ENCODE data around the gene GSG1L. TPM values are rescaled to one million over a fixed set of nuclear protein-coding genes. Genes with fewer than 3 reads are reported as not detected.

The GSG1L gene
- total and polyA plus RNA-seq, 4 donors, result 0.14 to 1.3 (median 0.24) TPM

GRCh38 chr16:27775254-27775653 is 288.3 kb downstream of the GSG1L start:
- 95 to 98% methylated on average over 8 of the region's 8 CpGs for WGBS, 2 donors
- ATAC-seq (ENCODE audit: insufficient read depth, low FRiP score) (no peak), DNase-seq (no peak)
- no peaks in the 10 kb centered on the region for H3K27me3 ChIP-seq (ENCODE audit: control insufficient read depth in 3 of 3, insufficient read depth in 3 of 3, low read length in 2 of 3)
- H3K9ac ChIP-seq (ENCODE audit: insufficient read depth in 1 of 2, low read length in 2 of 2), result no peak overlapping the region
- H3K9me3 ChIP-seq (ENCODE audit: control insufficient read depth in 4 of 4, insufficient read depth in 3 of 4, low read length in 3 of 4), result no peaks in the 10 kb centered on the region
- no peak overlapping the region for H3K4me3 ChIP-seq
- TF ChIP-seq CTCF (IDR thresholded peaks at IDR 0.05; ENCODE audit: control extremely low read depth, extremely low read depth), result no peak
- no peak overlapping the region for H3K27ac ChIP-seq (ENCODE audit: low read depth in 1 of 2, low read length in 1 of 2)
- peaks cover 0 to 47% (median 8%) of the 10 kb centered on the region in 4 donors for H3K36me3 ChIP-seq (ENCODE audit: control insufficient read depth in 4 of 4, insufficient read depth in 4 of 4, low read length in 4 of 4)
- H3K4me1 ChIP-seq (ENCODE audit: control insufficient read depth in 5 of 5, insufficient read depth in 5 of 5, low read length in 5 of 5), result peaks cover 0 to 13% (median 0%) of the 10 kb centered on the region in 5 donors

- Histone ChIP-seq H3K9ac (ENCODE audit: insufficient read depth in 1 of 2, low read length in 2 of 2) (no peak overlapping the region), H3K27me3 (ENCODE audit: control insufficient read depth in 3 of 3, insufficient read depth in 3 of 3, low read length in 2 of 3) (no peaks in the 10 kb centered on the region), H3K9me3 (ENCODE audit: control insufficient read depth in 4 of 4, insufficient read depth in 3 of 4, low read length in 3 of 4) (no peaks in the 10 kb centered on the region), H3K4me1 (ENCODE audit: control insufficient read depth in 5 of 5, insufficient read depth in 5 of 5, low read length in 5 of 5) (peaks cover 0 to 8% (median 0%) of the 10 kb centered on the region in 5 donors), H3K27ac (ENCODE audit: low read depth in 1 of 2, low read length in 1 of 2) (no peak overlapping the region), H3K36me3 (ENCODE audit: control insufficient read depth in 4 of 4, insufficient read depth in 4 of 4, low read length in 4 of 4) (peaks cover 0 to 51% (median 8%) of the 10 kb centered on the region in 4 donors), H3K4me3 (no peak overlapping the region)
- DNase-seq (no peak), ATAC-seq (ENCODE audit: insufficient read depth, low FRiP score) (no peak)
- WGBS, 2 donors, result 93 to 96% methylated on average over 22 of the region's 22 CpGs
- no peak for TF ChIP-seq CTCF (IDR thresholded peaks at IDR 0.05; ENCODE audit: control extremely low read depth, extremely low read depth)
Measured at GRCh38 chr16:27774779-27775178, 288.7 kb downstream of the GSG1L start.

GRCh38 chr16:27773344-27773743 is 290.2 kb downstream of the GSG1L start:
- peaks cover 0 to 52% (median 8%) of the 10 kb centered on the region in 4 donors for H3K36me3 ChIP-seq (ENCODE audit: control insufficient read depth in 4 of 4, insufficient read depth in 4 of 4, low read length in 4 of 4)
- 98 to 99% methylated on average over 4 of the region's 4 CpGs for WGBS, 2 donors

More at GRCh38 chr16:27773344-27773743, 290.2 kb downstream of the GSG1L start:
- TF ChIP-seq CTCF (IDR thresholded peaks at IDR 0.05; ENCODE audit: control extremely low read depth, extremely low read depth), result no peak
- H3K9ac ChIP-seq (ENCODE audit: insufficient read depth in 1 of 2, low read length in 2 of 2), result no peak overlapping the region
- ATAC-seq (ENCODE audit: insufficient read depth, low FRiP score) (no peak), DNase-seq (no peak)
- H3K27ac ChIP-seq (ENCODE audit: low read depth in 1 of 2, low read length in 1 of 2), result no peak overlapping the region
- H3K27me3 ChIP-seq (ENCODE audit: control insufficient read depth in 3 of 3, insufficient read depth in 3 of 3, low read length in 2 of 3), result no peaks in the 10 kb centered on the region
- H3K9me3 ChIP-seq (ENCODE audit: control insufficient read depth in 4 of 4, insufficient read depth in 3 of 4, low read length in 3 of 4), result no peaks in the 10 kb centered on the region
- H3K4me1 ChIP-seq (ENCODE audit: control insufficient read depth in 5 of 5, insufficient read depth in 5 of 5, low read length in 5 of 5), result no peaks in the 10 kb centered on the region
- H3K4me3 ChIP-seq, result no peak overlapping the region
